Astrocyte (in vitro differentiated cells and primary cell): ENCODE measurements around the gene NFE2L1. TPM values are rescaled to one million over a fixed set of nuclear protein-coding genes. Genes with fewer than 3 reads are reported as not detected.
"Not testable (repeated sequence)": the region's sequence is repeated elsewhere in the genome, so short reads cannot be mapped to it uniquely, and the experiment has no call there.

Source experiments
- DNase-seq: peaks from one replicate; pipeline ENCODE4 v3.0.0-alpha.2; 2010; ENCODE audit warnings: low read depth
- FAIRE-seq: peaks from 2 replicates; lab custom pipeline; 2011; peaks lifted over from hg19 to GRCh38; lab: Jason Lieb, UNC
- H2AFZ ChIP-seq: 2 replicates; pipeline ENCODE4 v1.6.0; 2012; ENCODE audit warnings: low read depth, low read length, inconsistent platforms
- H3K27ac ChIP-seq: 2 replicates; pipeline ENCODE4 v1.5.1; 2011; ENCODE audit warnings: low read depth, low read length, inconsistent platforms
- H3K27me3 ChIP-seq: 2 replicates; pipeline ENCODE4 v1.6.0; 2011; ENCODE audit warnings: low read length, inconsistent platforms; ENCODE audit not compliant: insufficient read depth
- H3K36me3 ChIP-seq: 2 replicates; pipeline ENCODE4 v1.5.1; 2011; ENCODE audit warnings: low read length, inconsistent platforms; ENCODE audit not compliant: insufficient read depth
- H3K4me1 ChIP-seq: 2 replicates; pipeline ENCODE4 v1.5.1; 2011; ENCODE audit warnings: low read length, inconsistent platforms; ENCODE audit not compliant: insufficient read depth
- H3K4me2 ChIP-seq: 2 replicates; pipeline ENCODE4 v1.6.0; 2012; ENCODE audit warnings: low read length, inconsistent platforms
- H3K4me3 ChIP-seq: 2 replicates; pipeline ENCODE4 v1.5.1; 2011; ENCODE audit warnings: low read depth, mild to moderate bottlenecking, low read length, inconsistent platforms; ENCODE audit not compliant: insufficient read depth
- H3K79me2 ChIP-seq: 2 replicates; pipeline ENCODE4 v1.6.0; 2012; ENCODE audit warnings: mild to moderate bottlenecking, low read length, inconsistent platforms; ENCODE audit not compliant: insufficient read depth
- H3K9ac ChIP-seq: 2 replicates; pipeline ENCODE4 v1.6.0; 2012; ENCODE audit warnings: mild to moderate bottlenecking, low read length, inconsistent platforms
- H3K9me3 ChIP-seq: 2 replicates; pipeline ENCODE4 v1.5.1; 2012; ENCODE audit warnings: low read depth, mild to moderate bottlenecking, low read length, inconsistent platforms; ENCODE audit not compliant: insufficient read depth
- H4K20me1 ChIP-seq: 2 replicates; pipeline ENCODE4 v1.6.0; 2012; ENCODE audit warnings: low read length, inconsistent platforms; ENCODE audit not compliant: insufficient read depth
- H3K27ac Mint-ChIP-seq: one replicate; pipeline ENCODE4 v1.8.0; 2021; ENCODE audit warnings: mild to moderate bottlenecking, mixed read lengths; ENCODE audit not compliant: unreplicated experiment
- H3K27me3 Mint-ChIP-seq: one replicate; pipeline ENCODE4 v1.8.0; 2021; ENCODE audit warnings: low read depth, mixed read lengths; ENCODE audit not compliant: unreplicated experiment
- H3K36me3 Mint-ChIP-seq: one replicate; pipeline ENCODE4 v1.8.0; 2021; ENCODE audit warnings: low read depth, mixed read lengths; ENCODE audit not compliant: unreplicated experiment
- H3K4me1 Mint-ChIP-seq: one replicate; pipeline ENCODE4 v1.8.0; 2021; ENCODE audit warnings: low read depth, mixed read lengths; ENCODE audit not compliant: unreplicated experiment
- H3K4me3 Mint-ChIP-seq: one replicate; pipeline ENCODE4 v1.8.0; 2021; ENCODE audit warnings: mild to moderate bottlenecking, moderate library complexity, mixed read lengths; ENCODE audit not compliant: unreplicated experiment
- H3K9me3 Mint-ChIP-seq: one replicate; pipeline ENCODE4 v1.8.0; 2021; ENCODE audit warnings: mild to moderate bottlenecking, mixed read lengths; ENCODE audit not compliant: unreplicated experiment
- CTCF ChIP-seq: IDR thresholded peaks from 2 replicates; pipeline ENCODE4 v1.5.1; 2011; ENCODE audit warnings: low read depth, mild to moderate bottlenecking, inconsistent platforms, low read length, moderate library complexity; ENCODE audit not compliant: insufficient read depth
- EZH2 ChIP-seq: IDR thresholded peaks from 2 replicates; pipeline ENCODE4 v1.6.1; 2012; ENCODE audit warnings: mild to moderate bottlenecking, low read length, inconsistent platforms; ENCODE audit not compliant: insufficient read depth
- total RNA-seq: library from RNA; stranded (reverse); gene quantifications from 2 replicates; pipeline ENCODE4 v1.2.1, GENCODE V29; 2021

NFE2L1 gene
- total RNA-seq, 1 donor from 2014 or later: 344 TPM

GRCh38 chr17:48066656-48067055 is 18.5 kb downstream of the NFE2L1 start:
- DNase-seq: no peak
- Mint-ChIP-seq H3K9me3 (no peaks in the 10 kb centered on the region), H3K36me3 (peaks cover 19% of the 10 kb centered on the region), H3K27me3 (no peaks in the 10 kb centered on the region), H3K27ac (peak overlapping the region; percentile 29), H3K4me3 (no peak overlapping the region), H3K4me1 (peaks cover 18% of the 10 kb centered on the region)
- H4K20me1 ChIP-seq: peaks cover 46% of the 10 kb centered on the region
- no peak overlapping the region for H2AFZ ChIP-seq
- no peaks in the 10 kb centered on the region for H3K27me3 ChIP-seq
- TF ChIP-seq EZH2: no peak
- TF ChIP-seq CTCF: no peak
- no peaks in the 10 kb centered on the region for H3K9me3 ChIP-seq
- peaks cover 6% of the 10 kb centered on the region for H3K79me2 ChIP-seq
- no peak overlapping the region for H3K4me3 ChIP-seq
- H3K9ac ChIP-seq: no peak overlapping the region
- H3K4me2 ChIP-seq: no peak overlapping the region
- H3K4me1 ChIP-seq: peaks cover 11% of the 10 kb centered on the region
- H3K36me3 ChIP-seq: peaks cover 64% of the 10 kb centered on the region
- no peak overlapping the region for H3K27ac ChIP-seq
- FAIRE-seq: no peak

- H3K9me3 ChIP-seq: no peaks in the 10 kb centered on the region
- H2AFZ ChIP-seq: no peak overlapping the region
- H3K4me3 Mint-ChIP-seq: no peak overlapping the region
- peaks cover 16% of the 10 kb centered on the region for H3K36me3 Mint-ChIP-seq
- H3K27ac Mint-ChIP-seq: no peak overlapping the region
- DNase-seq: no peak
- peaks cover 40% of the 10 kb centered on the region for H4K20me1 ChIP-seq
- H3K36me3 ChIP-seq: peaks cover 62% of the 10 kb centered on the region
- H3K9me3 Mint-ChIP-seq: no peaks in the 10 kb centered on the region
- H3K4me1 ChIP-seq: peaks cover 11% of the 10 kb centered on the region
- H3K79me2 ChIP-seq: peaks cover 6% of the 10 kb centered on the region
- TF ChIP-seq EZH2 (no peak), CTCF (no peak)
- no peak for FAIRE-seq
- H3K4me1 Mint-ChIP-seq: peaks cover 18% of the 10 kb centered on the region
- no peak overlapping the region for H3K4me3 ChIP-seq
- H3K9ac ChIP-seq: no peak overlapping the region
- H3K4me2 ChIP-seq: no peak overlapping the region
- no peaks in the 10 kb centered on the region for H3K27me3 ChIP-seq
- H3K27ac ChIP-seq: no peak overlapping the region
- H3K27me3 Mint-ChIP-seq: no peaks in the 10 kb centered on the region
These were observed 19.1 kb downstream of the NFE2L1 start for GRCh38 chr17:48067245-48067644.

- not testable (repeated sequence) for DNase-seq, H3K79me2 ChIP-seq, H3K4me3 ChIP-seq, H3K9me3 ChIP-seq, H3K27me3 Mint-ChIP-seq, H2AFZ ChIP-seq, H3K9me3 Mint-ChIP-seq, H3K27me3 ChIP-seq, H3K4me3 Mint-ChIP-seq, H3K4me2 ChIP-seq, FAIRE-seq, H3K27ac ChIP-seq, H3K9ac ChIP-seq
- Mint-ChIP-seq H3K4me1 (peaks cover 18% of the 10 kb centered on the region), H3K36me3 (peaks cover 14% of the 10 kb centered on the region), H3K27ac (peak overlapping the region; percentile 88)
- Histone ChIP-seq H3K4me1 (peaks cover 11% of the 10 kb centered on the region), H3K36me3 (peaks cover 60% of the 10 kb centered on the region), H4K20me1 (peaks cover 40% of the 10 kb centered on the region)
These were observed 19.6 kb downstream of the NFE2L1 start for GRCh38 chr17:48067808-48068207.
